HL-60 (cell line): ENCODE data around the gene MAPRE3.

ENCODE experiments used
- DNase-seq, 2 experiments: peaks; one replicate each; pipeline ENCODE4 v3.0.0-alpha.2; 2010 to 2020; ENCODE audit warnings: low read depth in 1 of 2, low spot score in 1 of 2
- H3K27ac ChIP-seq: fragments of 250-450 bp; sonication (Bioruptor Pico); replicated peaks from 2 replicates; pipeline ENCODE4 v1.5.1; 2020; ENCODE audit warnings: mild to moderate bottlenecking, moderate library complexity
- H3K27me3 ChIP-seq: fragments of 250-450 bp; sonication (Bioruptor Pico); 2 replicates; pipeline ENCODE4 v1.5.1; 2021; ENCODE audit warnings: mild to moderate bottlenecking, moderate library complexity; ENCODE audit not compliant: insufficient read depth, poor library complexity, severe bottlenecking
- H3K4me3 ChIP-seq: replicated peaks from 2 replicates; pipeline ENCODE4 v1.5.1; 2011; ENCODE audit warnings: mild to moderate bottlenecking, control low read depth, low read length; ENCODE audit not compliant: insufficient read depth
- GABPA ChIP-seq: IDR thresholded peaks from 2 replicates; pipeline ENCODE4 v1.6.1; 2012; ENCODE audit warnings: low read depth
- POLR2AphosphoS5 ChIP-seq: IDR thresholded peaks from 2 replicates; pipeline ENCODE4 v1.6.1; 2012; ENCODE audit warnings: low read depth
- REST ChIP-seq: IDR thresholded peaks from 2 replicates; pipeline ENCODE4 v1.6.1; 2012; ENCODE audit warnings: low read depth; ENCODE audit not compliant: insufficient replicate concordance
- SPI1 ChIP-seq: IDR thresholded peaks from 2 replicates; pipeline ENCODE4 v1.6.1; 2012; ENCODE audit warnings: low read depth, mild to moderate bottlenecking, borderline replicate concordance
- TF ChIP-seq, protein P1 (sequence below): IDR thresholded peaks from one replicate; pipeline ENCODE4 v1.5.1; 2011; ENCODE audit warnings: low read length, control low read depth, inconsistent platforms; ENCODE audit not compliant: insufficient read depth

Gene MAPRE3

DNA sequence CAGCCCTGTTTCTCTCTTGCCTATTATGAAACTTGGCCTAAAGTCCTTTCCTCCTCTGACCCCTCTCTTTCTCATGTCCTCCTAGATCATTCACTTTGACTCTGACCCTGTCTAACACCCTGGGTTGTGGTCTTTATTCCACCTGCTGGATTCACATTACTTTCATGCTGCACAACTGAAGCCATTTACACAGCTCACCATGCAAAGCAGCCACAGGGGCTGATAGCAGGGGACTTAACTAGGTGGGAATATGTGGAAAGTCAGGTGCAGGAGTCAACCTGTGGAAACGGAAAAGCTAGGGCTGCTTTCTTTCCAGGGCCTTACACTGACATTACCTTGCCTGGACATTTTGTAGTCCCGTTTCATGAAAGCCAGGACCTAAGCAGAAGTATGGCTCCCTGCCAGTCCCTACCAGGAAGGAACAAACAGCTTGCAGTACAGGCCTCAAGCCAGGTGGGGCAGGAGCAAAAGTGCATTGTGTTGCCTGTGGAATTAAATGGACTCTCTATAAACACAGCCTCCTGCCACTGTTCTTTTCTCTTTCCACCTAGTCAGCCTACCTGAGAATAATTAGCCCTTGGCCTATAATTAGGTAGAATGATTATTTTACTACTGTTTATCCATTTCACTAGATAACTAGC, 11.8 kb downstream of the MAPRE3 start:
- Histone ChIP-seq H3K27ac (no peak overlapping the region), H3K4me3 (no peak overlapping the region), H3K27me3 (no peaks in the 10 kb centered on the region)
- TF ChIP-seq GABPA (no peak), POLR2AphosphoS5 (no peak), REST (no peak), SPI1 (no peak)
- TF ChIP-seq, protein P1, sequence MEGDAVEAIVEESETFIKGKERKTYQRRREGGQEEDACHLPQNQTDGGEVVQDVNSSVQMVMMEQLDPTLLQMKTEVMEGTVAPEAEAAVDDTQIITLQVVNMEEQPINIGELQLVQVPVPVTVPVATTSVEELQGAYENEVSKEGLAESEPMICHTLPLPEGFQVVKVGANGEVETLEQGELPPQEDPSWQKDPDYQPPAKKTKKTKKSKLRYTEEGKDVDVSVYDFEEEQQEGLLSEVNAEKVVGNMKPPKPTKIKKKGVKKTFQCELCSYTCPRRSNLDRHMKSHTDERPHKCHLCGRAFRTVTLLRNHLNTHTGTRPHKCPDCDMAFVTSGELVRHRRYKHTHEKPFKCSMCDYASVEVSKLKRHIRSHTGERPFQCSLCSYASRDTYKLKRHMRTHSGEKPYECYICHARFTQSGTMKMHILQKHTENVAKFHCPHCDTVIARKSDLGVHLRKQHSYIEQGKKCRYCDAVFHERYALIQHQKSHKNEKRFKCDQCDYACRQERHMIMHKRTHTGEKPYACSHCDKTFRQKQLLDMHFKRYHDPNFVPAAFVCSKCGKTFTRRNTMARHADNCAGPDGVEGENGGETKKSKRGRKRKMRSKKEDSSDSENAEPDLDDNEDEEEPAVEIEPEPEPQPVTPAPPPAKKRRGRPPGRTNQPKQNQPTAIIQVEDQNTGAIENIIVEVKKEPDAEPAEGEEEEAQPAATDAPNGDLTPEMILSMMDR: peak; percentile 47
- DNase-seq: peak in 1 of 2 experiments; percentile 67

GRCh38 chr2:26983746-26984145, 13.3 kb downstream of the MAPRE3 start:
- H3K4me3 ChIP-seq: no peak overlapping the region
- DNase-seq: no peak
- no peaks in the 10 kb centered on the region for H3K27me3 ChIP-seq
- no peak overlapping the region for H3K27ac ChIP-seq
- TF ChIP-seq, protein P1: no peak
- TF ChIP-seq SPI1 (no peak), REST (no peak), POLR2AphosphoS5 (no peak), GABPA (no peak)

- H3K27me3 ChIP-seq: no peaks in the 10 kb centered on the region
Observed at GRCh38 chr2:26985807-26986206, 15.4 kb downstream of the MAPRE3 start.

More at GRCh38 chr2:26985807-26986206, 15.4 kb downstream of the MAPRE3 start:
- Histone ChIP-seq H3K27ac (no peak overlapping the region), H3K4me3 (no peak overlapping the region)
- TF ChIP-seq GABPA (no peak), POLR2AphosphoS5 (no peak), REST (no peak), SPI1 (no peak)
- TF ChIP-seq, protein P1: no peak
- no peak for DNase-seq
